HG02642 (cell line): ENCODE data around the gene EXOG.
"Not testable (repeated sequence)": the region's sequence is repeated elsewhere in the genome, so short reads cannot be mapped to it uniquely, and the experiment has no call there.

Experiments
- ATAC-seq: cut with Tn5 transposase; IDR thresholded peaks from one replicate; pipeline ENCODE4 v1.9.1; 2021; ENCODE audit warnings: mild to moderate bottlenecking; ENCODE audit not compliant: unreplicated experiment, poor library complexity

The EXOG gene

GRCh38 chr3:38560996-38561717 is 65.0 kb downstream of the EXOG start:
- no peak for ATAC-seq

- no peak for ATAC-seq
These were observed 65.8 kb downstream of the EXOG start for GRCh38 chr3:38561746-38562466.

GRCh38 chr3:38562467-38562925 is 66.4 kb downstream of the EXOG start:
- no peak for ATAC-seq

GRCh38 chr3:38563070-38563885 is 67.1 kb downstream of the EXOG start:
- no peak for ATAC-seq

GRCh38 chr3:38563886-38564270 is 67.7 kb downstream of the EXOG start:
- no peak for ATAC-seq

- no peak for ATAC-seq
These were observed 68.6 kb downstream of the EXOG start for GRCh38 chr3:38564631-38565338.

GRCh38 chr3:38565339-38566214 is 69.4 kb downstream of the EXOG start:
- ATAC-seq: no peak

GRCh38 chr3:38566215-38566528 is 70.0 kb downstream of the EXOG start:
- no peak for ATAC-seq

- not testable (repeated sequence) for ATAC-seq
These were observed 70.7 kb downstream of the EXOG start for GRCh38 chr3:38566794-38567193.

- no peak for ATAC-seq
These were observed 71.4 kb downstream of the EXOG start for GRCh38 chr3:38567498-38567897.

- no peak for ATAC-seq
These were observed 77.0 kb downstream of the EXOG start for GRCh38 chr3:38573111-38573510.

- no peak for ATAC-seq
These were observed 77.4 kb downstream of the EXOG start for GRCh38 chr3:38573556-38573955.

GRCh38 chr3:38574411-38575278 is 78.5 kb downstream of the EXOG start:
- no peak for ATAC-seq

- ATAC-seq: no peak
These were observed 79.2 kb downstream of the EXOG start for GRCh38 chr3:38575279-38575843.
